HepG2 (cell line): ENCODE measurements around the gene FUT8. TPM values are rescaled to one million over a fixed set of nuclear protein-coding genes. Genes with fewer than 3 reads are reported as not detected.

Experiments
- ATAC-seq: fragments of 200-7000 bp; cut with Tn5 transposase; 3 replicates; pipeline ENCODE4 v1.9.1; 2020; ENCODE audit warnings: mild to moderate bottlenecking, moderate library complexity
- BruUV-seq: library from RNA; stranded (reverse); fragments of 400-500 nt; replicated peaks from 2 replicates; lab custom pipeline; 2021; lab: Mats Ljungman, UMichigan
- CTCF ChIA-PET: fragments of 300-600 bp; formaldehyde crosslinking; extraction: SDS; loops from one replicate; lab custom pipeline; 2021; ENCODE audit warnings: low total read pairs, inconsistent platforms, low intra/inter-chr PET ratio; lab: Yijun Ruan, JAX
- POLR2A ChIA-PET: fragments of 350-600 bp; sonication (Branson Sonifier 250); formaldehyde crosslinking; loops from one replicate; lab custom pipeline; 2020; ENCODE audit warnings: antibody characterized with exemption, inconsistent platforms; lab: Yijun Ruan, JAX
- DNase-seq: peaks from one replicate; pipeline ENCODE4 v3.0.0-alpha.2; 2015; ENCODE audit warnings: low spot score
- FAIRE-seq: peaks from 3 replicates; lab custom pipeline; 2011; peaks lifted over from hg19 to GRCh38; lab: Jason Lieb, UNC
- H2AFZ ChIP-seq: one replicate; pipeline ENCODE4 v1.6.1; 2011; ENCODE audit warnings: low read length, inconsistent platforms
- H3K27ac ChIP-seq: fragments of 300-600 bp; 3 replicates; pipeline ENCODE4 v1.8.0; 2011; ENCODE audit warnings: mixed run types, mild to moderate bottlenecking, mixed read lengths, low read length, inconsistent platforms; ENCODE audit not compliant: insufficient read depth; ENCODE audit errors: extremely low read length
- H3K27me3 ChIP-seq, 2 experiments: fragments of 200-600 bp in 1 of 2; 2 replicates in 1 of 2; 3 replicates in 1 of 2; pipeline versions ENCODE4 v1.6.0 to v1.8.0; 2011; ENCODE audit warnings: low read length in 2 of 2, mild to moderate bottlenecking in 2 of 2, moderate library complexity in 2 of 2, inconsistent platforms in 1 of 2; ENCODE audit not compliant: insufficient read depth in 2 of 2, control insufficient read depth in 1 of 2
- H3K36me3 ChIP-seq, 2 experiments: fragments of 200-600 bp in 1 of 2; replicated peaks in 1 of 2; 2 replicates in 1 of 2; 3 replicates in 1 of 2; pipeline versions ENCODE4 v1.5.1 to v1.8.0; 2011; ENCODE audit warnings: low read length in 2 of 2, inconsistent platforms in 1 of 2; ENCODE audit not compliant: insufficient read depth in 2 of 2, control insufficient read depth in 1 of 2
- H3K4me1 ChIP-seq: 2 replicates; pipeline ENCODE4 v1.5.1; 2012; ENCODE audit warnings: low read length, inconsistent platforms; ENCODE audit not compliant: insufficient read depth
- H3K4me2 ChIP-seq: 2 replicates; pipeline ENCODE4 v1.6.0; 2011; ENCODE audit warnings: low read depth, low read length, inconsistent platforms
- H3K4me3 ChIP-seq, 3 experiments: fragments of 200-600 bp in 1 of 3; sonication (generic), shearing (Covaris generic) in 1 of 3; replicated peaks in 1 of 3; 2 replicates each; pipeline ENCODE4 v1.5.1; 2011 to 2016; ENCODE audit warnings: low read length in 3 of 3, inconsistent platforms in 2 of 3, low read depth in 2 of 3, mild to moderate bottlenecking in 2 of 3, control low read depth in 1 of 3, mixed read lengths in 1 of 3; ENCODE audit not compliant: insufficient read depth in 1 of 3
- H3K79me2 ChIP-seq: one replicate; pipeline ENCODE4 v1.6.1; 2011; ENCODE audit warnings: low read length, inconsistent platforms; ENCODE audit not compliant: insufficient read depth
- H3K9ac ChIP-seq: 2 replicates; pipeline ENCODE4 v1.6.0; 2011; ENCODE audit warnings: mild to moderate bottlenecking, low read depth, low read length, inconsistent platforms; ENCODE audit not compliant: insufficient read depth
- H3K9me3 ChIP-seq: 2 replicates; pipeline ENCODE4 v1.5.1; 2012; ENCODE audit warnings: mild to moderate bottlenecking, low read length
- H4K20me1 ChIP-seq: 2 replicates; pipeline ENCODE4 v1.6.0; 2011; ENCODE audit warnings: inconsistent platforms, mild to moderate bottlenecking, low read length, moderate library complexity; ENCODE audit not compliant: insufficient read depth
- AGO1 ChIP-seq: fragments of 200-400 bp; formaldehyde crosslinking; IDR thresholded peaks from 2 replicates; pipeline ENCODE4 v1.6.1; 2017; ENCODE audit warnings: mild to moderate bottlenecking, low read depth, low read length, moderate library complexity; ENCODE audit not compliant: poor library complexity, severe bottlenecking
- FOXA3 ChIP-seq: IDR thresholded peaks from 2 replicates; pipeline ENCODE4 v1.6.1; 2016; ENCODE audit warnings: missing genetic modification reagents, missing compliant biosample characterization
- FOXP1 ChIP-seq, 2 experiments: fragments of 450-650 bp in 1 of 2; IDR thresholded peaks; 2 replicates each; pipeline ENCODE4 v1.6.1; 2017 to 2018; ENCODE audit warnings: antibody characterized with exemption in 1 of 2
- HNRNPK ChIP-seq: fragments of 200-400 bp; formaldehyde crosslinking; IDR thresholded peaks from 2 replicates; pipeline ENCODE4 v1.6.1; 2018; ENCODE audit warnings: low read length, low read depth, moderate library complexity, mild to moderate bottlenecking; ENCODE audit not compliant: poor library complexity, severe bottlenecking
- MTA3 ChIP-seq: sonication (generic); formaldehyde crosslinking; IDR thresholded peaks from 2 replicates; pipeline ENCODE4 v1.4.0; 2020; ENCODE audit warnings: missing genetic modification reagents
- PHF8 ChIP-seq: sonication (generic); formaldehyde crosslinking; IDR thresholded peaks from 2 replicates; pipeline ENCODE4 v1.5.0; 2020; ENCODE audit warnings: missing genetic modification reagents
- RNF219 ChIP-seq: sonication (generic); formaldehyde crosslinking; IDR thresholded peaks from 2 replicates; pipeline ENCODE4 v1.5.0; 2020; ENCODE audit warnings: mild to moderate bottlenecking, missing genetic modification reagents
- RXRB ChIP-seq: IDR thresholded peaks from 2 replicates; pipeline ENCODE4 v1.6.1; 2016; ENCODE audit warnings: borderline replicate concordance, missing genetic modification reagents, missing compliant biosample characterization
- ZGPAT ChIP-seq: IDR thresholded peaks from 2 replicates; pipeline ENCODE4 v1.6.1; 2016; ENCODE audit warnings: mild to moderate bottlenecking
- ZHX1 ChIP-seq: sonication (generic); formaldehyde crosslinking; IDR thresholded peaks from 2 replicates; pipeline ENCODE4 v1.8.1; 2022; ENCODE audit warnings: low read depth, mild to moderate bottlenecking, missing genetic modification reagents
- ZNF235 ChIP-seq: sonication (generic); formaldehyde crosslinking; IDR thresholded peaks from 2 replicates; pipeline ENCODE4 v1.8.1; 2023; ENCODE audit warnings: mild to moderate bottlenecking, missing genetic modification reagents, borderline replicate concordance
- ZNF652 ChIP-seq: IDR thresholded peaks from 2 replicates; pipeline ENCODE4 v1.6.1; 2016; ENCODE audit warnings: low read depth, borderline replicate concordance
- WGBS: methylation state at CpG from one replicate; pipeline ENCODE4 v1.1.6; 2017; ENCODE audit warnings: low lambda C conversion rate; 5-methylcytosine and 5-hydroxymethylcytosine counted together
- in situ Hi-C: cut with HindIII; loops from 2 replicates; pipeline ENCODE4 v1.10.0; 2017; ENCODE audit warnings: low pct_unique_long_range_greater_than_20kb; ENCODE audit not compliant: extremely low pct_ligation_motif_present
- intact Hi-C: fragments of 100-400 bp; cut with micrococcal nuclease; formaldehyde crosslinking; loops from one replicate; pipeline ENCODE4 v1.10.0; 2022; ENCODE audit not compliant: unreplicated experiment
- polyA plus RNA-seq, 8 experiments: library from polyadenylated mRNA; depleted of rRNA in 3 of 8; stranded (reverse) in 7 of 8; unstranded in 1 of 8; fragments of >200 nt; fragmentation: Illumina TruSeq in 4 of 8; extraction: Trizol in 4 of 8; gene quantifications; 2 replicates each; pipeline versions ENCODE4 v1.2.1 to v1.2.3, GENCODE V29; 2011 to 2016; ENCODE audit warnings: low read depth in 4 of 8, missing spikeins in 1 of 8, mixed read lengths in 1 of 8; ENCODE audit not compliant: insufficient read depth in 1 of 8
- total RNA-seq, 5 experiments: library from RNA; depleted of rRNA; stranded (reverse); fragments of >200 nt; fragmentation: Illumina TruSeq; extraction: Trizol; gene quantifications; 2 replicates each; pipeline ENCODE4 v1.2.3, GENCODE V29; 2016; ENCODE audit warnings: low read depth in 1 of 5

The FUT8 gene
- total and polyA plus RNA-seq, 2 of the 13 experiments (the other 11 are each of a cell fraction or from before 2014, with no cell fraction given), result 9.3 to 17.5 TPM

- H3K4me3 ChIP-seq, result no peak overlapping the region
- BruUV-seq, result no TSS peak
- no peak overlapping the region for H3K27ac ChIP-seq
- DNase-seq (peak; percentile 3), FAIRE-seq (no peak), ATAC-seq (no peak)
- in situ Hi-C loops, result no loop called here
- no peak overlapping the region for H3K4me2 ChIP-seq
- H3K27me3 ChIP-seq, result no peaks in the 10 kb centered on the region
- intact Hi-C loops, result no loop called here
- no peaks in the 10 kb centered on the region for H3K36me3 ChIP-seq
- no peaks in the 10 kb centered on the region for H3K9me3 ChIP-seq
- no peaks in the 10 kb centered on the region for H3K79me2 ChIP-seq
- H3K9ac ChIP-seq, result no peak overlapping the region
- no peak overlapping the region for H2AFZ ChIP-seq
- TF ChIP-seq PHF8 (CRISPR knock-in tag) (no peak), FOXA3 (CRISPR knock-in tag) (peak; percentile 50), ZNF652 (CRISPR knock-in tag) (no peak), ZGPAT (CRISPR knock-in tag) (no peak), FOXP1 (IDR thresholded peaks at IDR 0.05) (no peak), FOXP1 (CRISPR knock-in tag; IDR thresholded peaks at IDR 0.05) (peak; percentile 21; the same call in 1 of the 2 replicates), HNRNPK (peak; percentile 57)
- 58% methylated on average over 5 of the region's 5 CpGs for WGBS
- ChIA-PET CTCF (no interaction called here), POLR2A (no interaction called here)
- peaks cover 10% of the 10 kb centered on the region for H3K4me1 ChIP-seq
- no peaks in the 10 kb centered on the region for H4K20me1 ChIP-seq
Measured at GRCh38 chr14:65676361-65677014, 264.0 kb downstream of the FUT8 start.

- Histone ChIP-seq H4K20me1 (no peaks in the 10 kb centered on the region), H3K9me3 (no peaks in the 10 kb centered on the region), H3K79me2 (no peaks in the 10 kb centered on the region), H3K4me1 (no peaks in the 10 kb centered on the region), H3K9ac (no peak overlapping the region), H3K27ac (no peak overlapping the region), H3K27me3 (no peaks in the 10 kb centered on the region), H3K4me3 (no peak overlapping the region), H3K4me2 (no peak overlapping the region), H3K36me3 (no peaks in the 10 kb centered on the region), H2AFZ (no peak overlapping the region)
- POLR2A ChIA-PET, result no interaction called here
- WGBS, result 89% methylated on average over 2 of the region's 2 CpGs
- CTCF ChIA-PET, result no interaction called here
- BruUV-seq, result no TSS peak
- in situ Hi-C loops (no loop called here), intact Hi-C loops (no loop called here)
- DNase-seq (no peak), ATAC-seq (no peak), FAIRE-seq (no peak)
- TF ChIP-seq RXRB (CRISPR knock-in tag) (no peak), ZHX1 (CRISPR knock-in tag) (no peak), RNF219 (no peak), ZNF235 (CRISPR knock-in tag) (no peak), MTA3 (CRISPR knock-in tag) (no peak), AGO1 (no peak)
Measured at GRCh38 chr14:65685572-65685971, 273.0 kb downstream of the FUT8 start.
